CD14-positive monocyte (primary cell): ENCODE data around the gene CCDC102B. TPM values are rescaled to one million over a fixed set of nuclear protein-coding genes. Genes with fewer than 3 reads are reported as not detected.
"Not testable (repeated sequence)": the region's sequence is repeated elsewhere in the genome, so short reads cannot be mapped to it uniquely, and the experiment has no call there.

Experiments
- DNase-seq, 3 donors: peaks; one replicate each; pipeline ENCODE4 v3.0.0-alpha.2; 2011 to 2022
- H2AFZ ChIP-seq: 2 replicates; pipeline ENCODE4 v1.6.0; 2012; ENCODE audit warnings: mild to moderate bottlenecking, low read depth, low read length, inconsistent platforms; ENCODE audit not compliant: insufficient read depth, poor library complexity, severe bottlenecking
- H3K27ac ChIP-seq, 2 donors: 1 replicate in 1 of 2; 2 replicates in 1 of 2; pipeline ENCODE4 v1.5.1; 2012 to 2013; ENCODE audit warnings: low read length in 2 of 2, control low read depth in 1 of 2, inconsistent platforms in 1 of 2, low read depth in 1 of 2, mild to moderate bottlenecking in 1 of 2
- H3K27me3 ChIP-seq, 2 donors: one replicate each; pipeline versions ENCODE4 v1.6.0 to v1.6.1; 2011 to 2013; ENCODE audit warnings: low read length in 2 of 2; ENCODE audit not compliant: control insufficient read depth in 2 of 2, insufficient read depth in 2 of 2
- H3K36me3 ChIP-seq, 2 donors: replicated peaks in 1 of 2; 1 replicate in 1 of 2; 2 replicates in 1 of 2; pipeline versions ENCODE4 v1.5.1 to v1.6.1; 2012 to 2013; ENCODE audit warnings: low read length in 2 of 2, control low read depth in 1 of 2, inconsistent platforms in 1 of 2, mild to moderate bottlenecking in 1 of 2; ENCODE audit not compliant: insufficient read depth in 2 of 2, control insufficient read depth in 1 of 2
- H3K4me1 ChIP-seq, 2 donors: 1 replicate in 1 of 2; 2 replicates in 1 of 2; pipeline versions ENCODE4 v1.5.1 to v1.6.1; 2012 to 2013; ENCODE audit warnings: low read length in 2 of 2, control low read depth in 1 of 2, inconsistent platforms in 1 of 2, mild to moderate bottlenecking in 1 of 2, moderate library complexity in 1 of 2; ENCODE audit not compliant: insufficient read depth in 2 of 2, control insufficient read depth in 1 of 2
- H3K4me2 ChIP-seq: replicated peaks from 2 replicates; pipeline ENCODE3; 2012; ENCODE audit warnings: low read length, moderate library complexity, mild to moderate bottlenecking; ENCODE audit not compliant: poor library complexity, severe bottlenecking; ENCODE audit errors: extremely low read depth
- H3K4me3 ChIP-seq, 3 experiments: fragments of 200-600 bp in 1 of 3; sonication (generic) in 1 of 3; replicated peaks in 1 of 3; 1 replicate in 2 of 3; 2 replicates in 1 of 3; pipeline ENCODE4 v1.5.1; 2011 to 2013; ENCODE audit warnings: low read length in 3 of 3, mild to moderate bottlenecking in 3 of 3, control low read depth in 2 of 3, low read depth in 2 of 3, inconsistent platforms in 1 of 3, moderate library complexity in 1 of 3
- H3K79me2 ChIP-seq: 2 replicates; pipeline ENCODE4 v1.6.0; 2012; ENCODE audit warnings: mild to moderate bottlenecking, control low read depth, inconsistent platforms, low read length, moderate library complexity; ENCODE audit not compliant: insufficient read depth
- H3K9ac ChIP-seq: 2 replicates; pipeline ENCODE4 v1.6.0; 2017; ENCODE audit warnings: low read length, mild to moderate bottlenecking; ENCODE audit not compliant: insufficient read depth, poor library complexity, severe bottlenecking
- H3K9me3 ChIP-seq, 2 donors: replicated peaks in 1 of 2; 1 replicate in 1 of 2; 2 replicates in 1 of 2; pipeline versions ENCODE4 v1.5.1 to v1.6.1; 2012 to 2013; ENCODE audit warnings: low read length in 2 of 2, control low read depth in 1 of 2; ENCODE audit not compliant: control insufficient read depth in 1 of 2, insufficient read depth in 1 of 2
- H4K20me1 ChIP-seq: 2 replicates; pipeline ENCODE4 v1.6.0; 2012; ENCODE audit warnings: mild to moderate bottlenecking, low read length, control low read depth, moderate library complexity; ENCODE audit not compliant: insufficient read depth
- H3K27ac Mint-ChIP-seq, 7 donors: one replicate each; pipeline ENCODE4 v1.8.0; 2020; ENCODE audit warnings: mild to moderate bottlenecking in 7 of 7, mixed read lengths in 7 of 7, moderate library complexity in 6 of 7, inconsistent platforms in 2 of 7
- H3K27me3 Mint-ChIP-seq, 3 donors: one replicate each; pipeline ENCODE4 v1.8.0; 2021 to 2022; ENCODE audit warnings: low read depth in 3 of 3, mild to moderate bottlenecking in 3 of 3, mixed read lengths in 3 of 3, moderate library complexity in 3 of 3, inconsistent platforms in 1 of 3
- H3K36me3 Mint-ChIP-seq, 2 donors: one replicate each; pipeline ENCODE4 v1.8.0; 2020; ENCODE audit warnings: mixed read lengths in 2 of 2, inconsistent platforms in 1 of 2, mild to moderate bottlenecking in 1 of 2
- H3K4me1 Mint-ChIP-seq: one replicate; pipeline ENCODE4 v1.8.0; 2020; ENCODE audit warnings: mild to moderate bottlenecking, mixed read lengths
- H3K4me3 Mint-ChIP-seq, 2 donors: one replicate each; pipeline ENCODE4 v1.8.0; 2020; ENCODE audit warnings: mild to moderate bottlenecking in 2 of 2, mixed read lengths in 2 of 2, moderate library complexity in 1 of 2
- H3K9me3 Mint-ChIP-seq, 7 donors: one replicate each; pipeline ENCODE4 v1.8.0; 2020 to 2022; ENCODE audit warnings: mixed read lengths in 7 of 7, mild to moderate bottlenecking in 6 of 7, moderate library complexity in 6 of 7, inconsistent platforms in 2 of 7
- WGBS: methylation state at CpG from one replicate; pipeline ENCODE4 v1.1.5; 2013; ENCODE audit warnings: missing lambda C conversion rate; ENCODE audit not compliant: insufficient coverage; 5-methylcytosine and 5-hydroxymethylcytosine counted together
- intact Hi-C, 2 donors: fragments of 100-400 bp; cut with micrococcal nuclease; formaldehyde crosslinking; loops; one replicate each; pipeline versions ENCODE4 v1.15.0 to v1.15.1; 2023
- polyA plus RNA-seq, 3 donors: library from polyadenylated mRNA; depleted of rRNA in 1 of 3; unstranded in 2 of 3; stranded (reverse) in 1 of 3; fragments of 300-500 nt in 2 of 3; fragments of >200 nt in 1 of 3; fragmentation: Illumina TruSeq in 2 of 3; gene quantifications; 1 replicate in 2 of 3; 2 replicates in 1 of 3; pipeline ENCODE4 v1.2.3, GENCODE V29; 2012 to 2021
- TF ChIP-seq, protein P1 (sequence below): fragments of 200-600 bp; IDR thresholded peaks from one replicate; pipeline ENCODE4 v1.8.0; 2022; ENCODE audit warnings: antibody characterized with exemption, mild to moderate bottlenecking

The CCDC102B gene
- polyA plus RNA-seq, 3 donors: 0.34 to 1.4 TPM; not detected in 1

- Histone ChIP-seq H3K9ac (no peak overlapping the region), H3K4me1 (no peaks in the 10 kb centered on the region), H3K27me3 (no peaks in the 10 kb centered on the region), H4K20me1 (no peaks in the 10 kb centered on the region), H3K27ac (no peak overlapping the region), H2AFZ (no peak overlapping the region), H3K36me3 (no peaks in the 10 kb centered on the region), H3K4me3 (no peak overlapping the region), H3K4me2 (no peak overlapping the region), H3K79me2 (no peaks in the 10 kb centered on the region), H3K9me3 (no peaks in the 10 kb centered on the region)
- peaks cover 0 to 5% (median 0%) of the 10 kb centered on the region in 7 donors for H3K9me3 Mint-ChIP-seq
- no peaks in the 10 kb centered on the region for H3K27me3 Mint-ChIP-seq
- H3K36me3 Mint-ChIP-seq: no peaks in the 10 kb centered on the region
- DNase-seq: no peak
- intact Hi-C loops: no loop called here
- H3K27ac Mint-ChIP-seq: no peak overlapping the region
- H3K4me3 Mint-ChIP-seq: no peak overlapping the region
- TF ChIP-seq, protein P1, sequence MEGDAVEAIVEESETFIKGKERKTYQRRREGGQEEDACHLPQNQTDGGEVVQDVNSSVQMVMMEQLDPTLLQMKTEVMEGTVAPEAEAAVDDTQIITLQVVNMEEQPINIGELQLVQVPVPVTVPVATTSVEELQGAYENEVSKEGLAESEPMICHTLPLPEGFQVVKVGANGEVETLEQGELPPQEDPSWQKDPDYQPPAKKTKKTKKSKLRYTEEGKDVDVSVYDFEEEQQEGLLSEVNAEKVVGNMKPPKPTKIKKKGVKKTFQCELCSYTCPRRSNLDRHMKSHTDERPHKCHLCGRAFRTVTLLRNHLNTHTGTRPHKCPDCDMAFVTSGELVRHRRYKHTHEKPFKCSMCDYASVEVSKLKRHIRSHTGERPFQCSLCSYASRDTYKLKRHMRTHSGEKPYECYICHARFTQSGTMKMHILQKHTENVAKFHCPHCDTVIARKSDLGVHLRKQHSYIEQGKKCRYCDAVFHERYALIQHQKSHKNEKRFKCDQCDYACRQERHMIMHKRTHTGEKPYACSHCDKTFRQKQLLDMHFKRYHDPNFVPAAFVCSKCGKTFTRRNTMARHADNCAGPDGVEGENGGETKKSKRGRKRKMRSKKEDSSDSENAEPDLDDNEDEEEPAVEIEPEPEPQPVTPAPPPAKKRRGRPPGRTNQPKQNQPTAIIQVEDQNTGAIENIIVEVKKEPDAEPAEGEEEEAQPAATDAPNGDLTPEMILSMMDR: no peak
- H3K4me1 Mint-ChIP-seq: no peaks in the 10 kb centered on the region
Observed at GRCh38 chr18:68940754-68941153, 142.9 kb downstream of the CCDC102B start.

DNA sequence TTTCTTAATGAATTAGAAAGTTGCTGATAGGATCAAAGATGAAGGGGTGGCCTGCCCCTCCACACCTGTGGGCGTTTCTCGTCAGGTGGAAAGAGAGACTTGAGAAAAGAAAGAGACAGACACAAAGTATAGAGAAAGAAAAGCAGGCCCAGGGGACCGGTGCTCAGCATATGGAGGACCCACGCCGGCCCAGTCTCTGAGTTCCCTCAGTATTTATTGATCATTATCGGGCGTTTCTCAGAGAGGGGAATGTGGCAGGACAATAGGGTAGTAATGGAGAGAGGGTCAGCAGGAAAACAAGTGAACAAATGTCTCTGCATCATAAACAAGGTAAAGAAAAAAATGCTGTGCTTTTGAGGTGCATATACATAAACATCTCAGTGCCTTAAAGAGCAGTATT lies 144.3 kb downstream of the CCDC102B start:
- Histone ChIP-seq H3K9ac (no peak overlapping the region), H3K36me3 (no peaks in the 10 kb centered on the region), H4K20me1 (no peaks in the 10 kb centered on the region), H3K4me3 (no peak overlapping the region), H3K9me3 (no peaks in the 10 kb centered on the region), H2AFZ (no peak overlapping the region), H3K4me1 (no peaks in the 10 kb centered on the region), H3K4me2 (no peak overlapping the region), H3K27ac (no peak overlapping the region), H3K27me3 (no peaks in the 10 kb centered on the region), H3K79me2 (no peaks in the 10 kb centered on the region)
- Mint-ChIP-seq H3K27me3 (no peaks in the 10 kb centered on the region), H3K27ac (no peak overlapping the region), H3K4me1 (no peaks in the 10 kb centered on the region), H3K36me3 (no peaks in the 10 kb centered on the region), H3K9me3 (peaks cover 0 to 5% (median 0%) of the 10 kb centered on the region in 7 donors), H3K4me3 (no peak overlapping the region)
- TF ChIP-seq, protein P1: no peak
- WGBS: 86% methylated on average over 5 of the region's 7 CpGs
- intact Hi-C loops: no loop called here
- DNase-seq: no peak

GRCh38 chr18:68943861-68944260 lies 146.0 kb downstream of the CCDC102B start:
- H3K4me3 ChIP-seq, H3K4me1 ChIP-seq, H3K9me3 ChIP-seq, intact Hi-C loops, H3K27ac Mint-ChIP-seq, H3K27me3 Mint-ChIP-seq, H3K4me3 Mint-ChIP-seq, H2AFZ ChIP-seq, H3K27ac ChIP-seq, H3K79me2 ChIP-seq, H3K9ac ChIP-seq, H3K36me3 ChIP-seq, H3K36me3 Mint-ChIP-seq, DNase-seq, H3K9me3 Mint-ChIP-seq, H3K4me1 Mint-ChIP-seq, H4K20me1 ChIP-seq, H3K4me2 ChIP-seq, H3K27me3 ChIP-seq: not testable (repeated sequence)
- 70% methylated on average over 2 of the region's 2 CpGs for WGBS
